NCI-H748 (cell line): ENCODE results near the gene AATK.
"Not testable (repeated sequence)": the region's sequence is repeated elsewhere in the genome, so short reads cannot be mapped to it uniquely, and the experiment has no call there.

Source experiments
- DNase-seq: peaks from one replicate; lab custom pipeline; 2025; ENCODE audit not compliant: unreplicated experiment; lab: John Stamatoyannopoulos, UW

Gene AATK

GRCh38 chr17:81094509-81095382 lies 71.3 kb downstream of the AATK start:
- DNase-seq: peak; percentile 85

GRCh38 chr17:81093619-81094508 lies 72.2 kb downstream of the AATK start:
- DNase-seq: no peak

DNA sequence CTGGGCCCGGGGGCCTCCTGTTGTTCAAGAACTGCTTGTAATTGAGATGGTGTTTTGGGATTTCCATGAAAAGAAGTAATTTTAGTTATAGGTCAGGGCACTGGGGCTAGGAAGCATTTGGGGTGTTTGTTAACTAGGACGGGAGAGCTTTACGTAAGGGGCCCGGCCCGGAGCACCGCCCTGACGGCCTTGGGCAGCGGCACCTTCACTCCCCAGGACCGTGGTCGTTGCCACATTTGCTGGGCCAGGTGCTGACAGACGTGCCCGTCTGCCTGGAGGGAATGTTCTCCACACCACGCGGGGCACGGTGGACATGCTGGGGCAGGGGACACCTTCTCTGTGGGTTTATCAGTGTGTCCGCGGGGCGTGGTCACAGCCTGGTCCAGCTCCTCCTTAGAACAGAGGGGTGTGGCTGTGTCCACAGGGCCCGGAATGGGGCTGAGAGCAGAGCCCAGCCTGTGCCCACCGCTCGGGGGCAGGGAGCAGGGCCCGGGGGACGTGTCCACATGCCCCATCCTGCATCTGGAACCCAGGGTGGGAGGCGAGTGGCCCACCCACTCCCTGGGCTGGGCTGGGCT lies 73.4 kb downstream of the AATK start:
- DNase-seq: no peak

DNA sequence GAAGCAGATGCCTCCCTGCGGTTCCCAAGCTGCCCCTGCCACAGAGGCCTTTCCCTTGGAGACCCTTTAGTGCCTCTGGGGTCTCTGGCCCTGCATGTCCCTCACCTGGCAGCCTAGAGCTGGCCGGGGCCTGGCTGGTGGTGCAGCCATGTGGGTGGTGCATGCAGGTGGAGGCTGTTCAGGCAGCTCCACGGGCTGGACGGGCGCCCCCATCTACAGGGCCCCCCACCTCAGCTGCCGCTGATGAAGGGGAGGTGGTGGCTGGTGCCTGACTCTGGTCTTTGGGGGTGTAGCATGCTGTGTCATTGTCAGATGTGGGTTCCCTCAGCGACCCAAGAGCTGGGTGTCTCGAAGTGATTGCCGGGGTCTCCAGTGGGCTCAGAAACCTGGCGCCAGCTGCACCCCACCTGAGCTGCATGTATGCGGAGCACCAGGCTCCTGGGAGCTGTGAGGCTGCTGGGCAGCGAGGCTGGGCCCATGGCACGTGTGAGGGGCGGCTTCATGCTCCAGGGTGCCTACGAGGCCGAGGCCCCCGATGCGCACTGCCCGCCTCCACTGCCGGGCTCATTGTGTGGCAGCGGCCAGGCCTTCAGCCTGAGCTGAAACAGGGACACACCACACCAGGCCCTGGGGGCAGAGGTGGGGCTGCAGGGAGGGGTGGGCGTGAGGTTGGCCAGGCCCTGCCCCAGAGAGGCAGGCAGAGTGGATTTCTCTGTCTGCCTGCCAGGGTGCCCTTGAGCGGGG lies 74.1 kb downstream of the AATK start:
- no peak for DNase-seq

- DNase-seq: no peak
Measured at GRCh38 chr17:81091154-81091553, 74.9 kb downstream of the AATK start.

DNA sequence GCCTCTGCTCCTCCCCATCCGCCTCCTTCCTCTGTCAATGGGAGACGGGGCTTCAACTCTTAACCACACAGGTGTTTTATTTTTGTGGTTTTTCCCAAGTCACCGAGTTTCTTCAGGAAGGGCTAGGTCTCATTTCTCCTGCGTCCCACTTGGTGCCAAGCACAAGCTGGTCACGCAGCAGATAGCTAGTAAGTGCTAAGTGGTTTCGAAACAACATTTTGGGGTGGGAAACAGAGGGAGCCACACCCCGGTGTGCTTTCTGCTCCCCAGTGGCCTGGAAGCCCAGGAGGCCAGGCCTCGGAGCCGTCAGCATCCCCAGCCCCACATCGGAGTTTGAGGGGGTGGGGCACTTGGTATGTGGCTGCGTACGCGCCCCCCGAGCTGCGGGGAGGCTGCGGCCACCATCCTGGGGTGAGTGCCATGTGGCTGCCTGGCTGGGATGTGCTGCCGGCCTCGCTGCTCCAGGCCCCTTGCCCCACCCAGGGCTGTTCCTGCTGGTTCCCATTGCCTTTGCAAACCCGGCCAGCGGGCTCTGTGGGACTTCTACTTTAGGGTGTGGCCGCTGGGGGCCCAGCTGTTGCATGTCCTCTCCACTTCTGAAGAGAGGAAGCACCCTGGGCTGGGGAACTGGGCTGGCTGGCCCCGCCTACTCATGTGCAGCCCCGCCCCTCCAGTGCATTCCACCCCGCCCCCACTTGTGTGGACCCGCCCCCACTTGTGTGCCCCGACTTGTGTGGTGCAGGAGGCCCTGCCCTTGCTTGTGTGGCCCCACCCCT lies 75.5 kb downstream of the AATK start:
- no peak for DNase-seq

GRCh38 chr17:81086789-81087551 lies 79.1 kb downstream of the AATK start:
- DNase-seq: no peak

DNA sequence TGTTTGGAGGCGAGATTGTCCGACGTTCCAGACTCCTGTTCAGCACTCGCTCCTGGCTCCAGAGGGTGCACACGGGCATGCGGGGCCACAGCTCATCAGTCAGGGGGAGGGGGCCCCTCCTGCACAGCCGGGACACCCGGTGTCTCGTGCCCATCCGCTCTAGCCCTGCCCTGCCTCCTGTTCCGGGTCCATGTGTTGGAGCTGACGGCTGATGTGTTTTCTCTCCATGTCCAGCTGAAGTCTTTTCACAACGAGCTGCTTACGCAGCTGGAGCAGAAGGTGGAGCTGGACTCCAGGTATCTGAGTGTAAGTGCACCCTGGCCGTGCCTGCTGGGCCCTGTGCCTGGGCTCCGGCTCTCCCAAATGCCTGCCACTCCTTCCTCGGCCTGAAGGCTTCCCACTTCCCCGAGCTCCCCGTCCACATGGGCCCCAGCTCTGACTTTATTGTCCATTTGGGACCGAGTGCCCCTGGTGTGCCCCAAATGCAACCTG lies 80.6 kb downstream of the AATK start:
- no peak for DNase-seq

DNA sequence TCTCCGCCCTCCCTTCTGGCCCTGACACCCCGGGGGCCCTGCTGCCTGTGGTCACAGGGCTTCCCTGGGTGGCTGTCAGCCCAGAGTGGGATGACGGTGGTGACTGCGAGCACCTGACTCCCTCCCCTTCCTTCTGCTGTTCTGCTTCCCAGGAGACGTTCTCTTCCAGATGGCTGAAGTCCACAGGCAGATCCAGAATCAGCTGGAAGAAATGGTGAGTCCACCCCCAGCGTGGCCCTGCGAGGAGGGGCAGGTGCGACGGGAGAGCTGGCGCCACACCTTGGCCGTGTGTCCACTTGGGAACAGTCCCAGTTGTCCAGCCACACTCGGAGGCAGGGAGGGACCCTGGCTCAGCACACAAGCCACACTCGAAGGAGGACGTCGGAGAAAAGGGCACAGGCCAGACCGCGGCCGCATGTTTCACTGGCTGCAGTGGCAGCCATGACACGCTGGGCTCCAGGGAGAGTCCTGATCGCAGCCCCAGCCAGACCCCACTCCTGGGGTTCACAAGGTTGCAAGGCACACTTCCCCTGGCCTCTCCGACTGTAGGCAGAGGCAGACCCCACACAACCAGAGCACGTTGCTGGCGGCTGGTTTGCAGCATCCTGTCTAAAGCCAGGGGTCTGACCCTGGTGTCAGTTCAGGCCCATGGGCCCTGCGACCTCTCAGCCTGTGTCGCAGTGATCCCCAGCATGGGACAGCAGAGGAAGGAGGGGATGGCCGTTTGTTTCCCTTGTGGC lies 81.2 kb downstream of the AATK start:
- no peak for DNase-seq

- DNase-seq: peak; percentile 37
Measured at GRCh38 chr17:81083125-81083765, 82.8 kb downstream of the AATK start.

GRCh38 chr17:81082177-81083073 lies 83.6 kb downstream of the AATK start:
- DNase-seq: no peak

GRCh38 chr17:81081222-81082176 lies 84.5 kb downstream of the AATK start:
- DNase-seq: no peak

DNA sequence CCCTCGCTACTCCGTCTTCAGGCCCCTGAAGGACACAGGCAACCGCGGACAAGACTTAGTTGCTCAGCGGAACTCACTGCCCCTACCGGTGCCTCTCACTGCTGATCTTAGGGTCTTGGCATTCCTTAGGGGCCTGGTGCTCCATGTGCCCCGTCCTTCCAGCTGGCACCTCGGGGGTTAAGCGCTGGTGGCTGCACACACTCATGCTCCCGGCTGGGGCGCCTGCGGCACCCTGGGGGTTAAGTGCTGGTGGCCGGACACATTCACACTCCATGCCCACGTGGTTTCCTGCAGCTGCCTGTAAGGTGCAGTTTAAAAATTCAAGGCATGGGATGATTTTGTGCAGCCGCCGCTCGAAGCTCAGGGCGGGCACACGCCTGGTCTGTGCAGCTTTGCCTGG lies 86.0 kb downstream of the AATK start:
- DNase-seq: no peak

DNA sequence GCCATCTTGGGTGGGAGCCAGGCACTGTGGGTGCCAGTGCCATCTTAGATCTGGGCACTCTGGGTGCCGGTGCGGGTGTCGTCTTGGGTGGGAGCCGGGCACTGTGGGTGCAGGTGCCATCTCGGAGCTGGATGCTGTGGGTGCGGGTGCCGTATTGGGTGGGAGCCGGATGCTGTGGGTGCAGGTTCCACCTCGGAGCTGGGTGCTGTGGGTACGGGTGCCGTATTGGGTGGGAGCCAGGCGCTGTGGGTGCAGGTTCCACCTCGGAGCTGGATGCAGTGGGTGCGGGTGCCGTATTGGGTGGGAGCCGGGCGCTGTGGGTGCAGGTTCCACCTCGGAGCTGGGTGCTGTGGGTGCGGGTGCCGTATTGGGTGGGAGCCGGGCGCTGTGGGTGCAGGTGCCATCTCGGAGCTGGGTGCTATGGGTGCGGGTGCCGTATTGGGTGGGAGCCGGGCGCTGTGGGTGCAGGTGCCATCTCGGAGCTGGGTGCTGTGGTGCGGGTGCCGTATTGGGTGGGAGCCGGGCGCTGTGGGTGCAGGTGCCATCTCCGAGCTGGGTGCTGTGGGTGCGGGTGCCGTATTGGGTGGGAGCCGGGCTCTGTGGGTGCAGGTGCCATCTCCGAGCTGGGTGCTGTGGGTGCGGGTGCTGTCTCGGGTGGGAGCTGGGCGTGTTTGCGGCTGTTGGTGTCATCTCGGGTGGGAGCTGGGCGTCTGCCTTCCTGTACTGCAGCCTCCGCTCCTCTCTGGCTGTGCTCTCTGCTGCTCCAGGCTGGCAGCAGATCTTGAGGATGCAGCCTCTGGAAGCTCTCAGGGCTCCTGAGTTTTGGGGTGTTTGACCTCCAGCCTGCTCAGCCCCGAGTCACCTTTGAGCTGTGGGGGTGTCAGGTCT lies 87.8 kb downstream of the AATK start:
- not testable (repeated sequence) for DNase-seq

DNA sequence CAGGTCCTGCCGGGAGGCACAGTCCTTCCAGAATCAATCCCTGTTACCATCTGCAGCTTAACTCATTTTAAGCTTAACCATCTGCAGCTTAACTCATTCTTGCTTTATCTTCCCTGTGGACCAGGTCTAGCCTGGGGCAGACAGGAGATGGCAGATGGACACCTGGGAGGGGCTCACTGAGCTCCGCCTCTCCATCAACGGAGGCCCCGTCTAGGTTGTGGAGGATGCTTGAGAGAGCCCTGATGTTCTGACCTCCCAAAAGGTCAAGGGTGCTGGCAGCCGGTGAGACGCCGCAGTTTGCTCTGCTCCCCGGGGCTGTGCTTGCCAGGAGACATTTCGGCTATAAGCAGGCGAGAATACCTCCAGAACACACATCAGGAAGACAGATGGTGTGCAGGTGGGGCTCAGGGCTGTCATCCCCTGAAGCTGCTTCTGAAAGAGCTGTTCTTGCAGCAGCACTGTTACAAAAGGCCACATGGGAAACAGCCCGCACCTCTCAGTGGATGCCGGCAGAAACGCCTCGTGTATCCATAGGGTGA lies 89.8 kb downstream of the AATK start:
- DNase-seq: no peak
